Neutrophil (primary cell): ENCODE results near the gene BMP8A.

Experiments used
- H3K27ac ChIP-seq: fragments of 200-600 bp; sonication (generic); 2 replicates; pipeline ENCODE4 v1.5.1; 2016; ENCODE audit warnings: mild to moderate bottlenecking, moderate library complexity
- H3K27me3 ChIP-seq: fragments of 200-600 bp; sonication (generic); 2 replicates; pipeline ENCODE4 v1.6.0; 2016; ENCODE audit warnings: mild to moderate bottlenecking
- H3K36me3 ChIP-seq: fragments of 200-600 bp; sonication (generic); 2 replicates; pipeline ENCODE4 v1.5.1; 2017
- H3K4me1 ChIP-seq, 2 experiments: fragments of 200-600 bp in 1 of 2; sonication (generic) in 1 of 2; 1 replicate in 1 of 2; 2 replicates in 1 of 2; pipeline versions ENCODE4 v1.5.1 to v1.6.1; 2013 to 2016; ENCODE audit warnings: low read depth in 1 of 2, low read length in 1 of 2, mild to moderate bottlenecking in 1 of 2, moderate library complexity in 1 of 2; ENCODE audit not compliant: control insufficient read depth in 1 of 2, insufficient read depth in 1 of 2
- H3K4me3 ChIP-seq, 2 experiments: fragments of 200-600 bp in 1 of 2; sonication (generic) in 1 of 2; 1 replicate in 1 of 2; 2 replicates in 1 of 2; pipeline ENCODE4 v1.5.1; 2013 to 2016; ENCODE audit warnings: low read depth in 1 of 2, low read length in 1 of 2, mild to moderate bottlenecking in 1 of 2, moderate library complexity in 1 of 2
- H3K9me3 ChIP-seq: fragments of 200-600 bp; sonication (generic); 2 replicates; pipeline ENCODE4 v1.5.1; 2016
- CTCF ChIP-seq: fragments of 200-600 bp; sonication (generic); IDR thresholded peaks from 2 replicates; pipeline ENCODE4 v1.5.1; 2016; ENCODE audit warnings: antibody characterized with exemption

The BMP8A gene

GRCh38 chr1:39545531-39545930 lies 54.1 kb downstream of the BMP8A start:
- no peaks in the 10 kb centered on the region for H3K4me1 ChIP-seq
- no peak for TF ChIP-seq CTCF
- no peak overlapping the region for H3K27ac ChIP-seq
- H3K27me3 ChIP-seq = no peaks in the 10 kb centered on the region
- H3K36me3 ChIP-seq = no peaks in the 10 kb centered on the region
- H3K4me3 ChIP-seq = no peak overlapping the region
- no peaks in the 10 kb centered on the region for H3K9me3 ChIP-seq

- Histone ChIP-seq H3K9me3 (no peaks in the 10 kb centered on the region), H3K27ac (no peak overlapping the region), H3K4me1 (peaks cover 0 to 4% of the 10 kb centered on the region in 2 experiments), H3K4me3 (no peak overlapping the region), H3K27me3 (no peaks in the 10 kb centered on the region), H3K36me3 (peaks cover 4% of the 10 kb centered on the region)
- TF ChIP-seq CTCF = no peak
Observed at GRCh38 chr1:39554277-39554676, 62.8 kb downstream of the BMP8A start.

GRCh38 chr1:39561279-39561678 lies 69.8 kb downstream of the BMP8A start:
- Histone ChIP-seq H3K9me3 (no peaks in the 10 kb centered on the region), H3K36me3 (peaks cover 71% of the 10 kb centered on the region), H3K4me3 (no peak overlapping the region), H3K27ac (no peak overlapping the region), H3K4me1 (peaks cover 0 to 4% of the 10 kb centered on the region in 2 experiments), H3K27me3 (no peaks in the 10 kb centered on the region)
- no peak for TF ChIP-seq CTCF

- TF ChIP-seq CTCF = no peak
- H3K27me3 ChIP-seq = no peaks in the 10 kb centered on the region
- H3K9me3 ChIP-seq = no peaks in the 10 kb centered on the region
- no peak overlapping the region for H3K27ac ChIP-seq
- H3K4me3 ChIP-seq = no peak overlapping the region
- H3K36me3 ChIP-seq = peaks cover 87% of the 10 kb centered on the region
- H3K4me1 ChIP-seq = peaks cover 0 to 4% of the 10 kb centered on the region in 2 experiments
Observed at GRCh38 chr1:39562886-39563285, 71.5 kb downstream of the BMP8A start.

GRCh38 chr1:39563669-39564068 lies 72.2 kb downstream of the BMP8A start:
- H3K27me3 ChIP-seq = no peaks in the 10 kb centered on the region
- TF ChIP-seq CTCF = no peak

GRCh38 chr1:39564340-39564739 lies 72.9 kb downstream of the BMP8A start:
- Histone ChIP-seq H3K27ac (no peak overlapping the region), H3K36me3 (peaks cover 96% of the 10 kb centered on the region), H3K27me3 (no peaks in the 10 kb centered on the region), H3K9me3 (no peaks in the 10 kb centered on the region), H3K4me1 (no peaks in the 10 kb centered on the region), H3K4me3 (no peak overlapping the region)
- no peak for TF ChIP-seq CTCF

More at GRCh38 chr1:39563669-39564068, 72.2 kb downstream of the BMP8A start:
- Histone ChIP-seq H3K36me3 (peaks cover 95% of the 10 kb centered on the region), H3K4me1 (peaks cover 0 to 4% of the 10 kb centered on the region in 2 experiments), H3K4me3 (no peak overlapping the region), H3K9me3 (no peaks in the 10 kb centered on the region), H3K27ac (no peak overlapping the region)
